Erythroblast (primary cell): ENCODE measurements around the gene CXXC5.

Experiments used
- GATA1 ChIP-seq: IDR thresholded peaks from 2 replicates; pipeline ENCODE4 v1.6.1; 2011; ENCODE audit warnings: low read depth, mild to moderate bottlenecking, control low read depth, low read length, moderate library complexity
- POLR2A ChIP-seq: IDR thresholded peaks from 2 replicates; pipeline ENCODE4 v1.6.1; 2011; ENCODE audit warnings: mild to moderate bottlenecking, low read length

DNA sequence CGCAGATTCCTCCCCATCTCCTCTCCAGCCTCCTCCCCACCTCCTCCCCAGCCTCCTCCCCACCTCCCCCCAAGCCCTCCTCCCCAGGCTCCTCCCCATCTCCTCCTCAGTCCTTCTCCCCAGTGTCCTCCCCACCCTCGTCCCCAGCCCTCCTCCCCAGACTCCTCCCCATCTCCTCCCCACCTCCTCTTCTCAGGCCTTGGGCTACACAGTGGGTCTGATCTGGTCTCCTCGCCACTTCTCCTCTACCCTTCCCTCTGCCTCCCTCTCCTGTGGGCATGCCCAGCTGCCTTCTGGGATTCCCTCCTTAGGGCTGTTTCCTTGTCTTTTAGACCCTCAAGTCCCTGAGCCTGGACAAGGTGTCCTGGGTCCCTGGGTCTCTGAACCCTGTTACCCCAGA lies 28.3 kb downstream of the CXXC5 start:
- TF ChIP-seq POLR2A (no peak), GATA1 (no peak)
